H1 (cell line): ENCODE measurements around the gene ABHD4. TPM values are rescaled to one million over a fixed set of nuclear protein-coding genes. Genes with fewer than 3 reads are reported as not detected.

Experiments
- CTCF ChIA-PET: fragments of 300-600 bp; sonication (Branson Sonifier 250); formaldehyde crosslinking; loops from one replicate; lab custom pipeline; 2021; ENCODE audit not compliant: partially characterized antibody; lab: Charles Lee
- POLR2A ChIA-PET: fragments of 300-600 bp; sonication (Branson Sonifier 250); formaldehyde crosslinking; loops from one replicate; lab custom pipeline; 2021; ENCODE audit warnings: inconsistent platforms; ENCODE audit not compliant: partially characterized antibody; lab: Charles Lee
- DNase-seq, 2 experiments: peaks; one replicate each; pipeline versions ENCODE4 v3.0.0 to v3.0.0-alpha.2; 2010 to 2022; ENCODE audit warnings: low spot score in 2 of 2, low read depth in 1 of 2, mixed read lengths in 1 of 2
- FAIRE-seq: peaks from 2 replicates; lab custom pipeline; 2011; peaks lifted over from hg19 to GRCh38; lab: Jason Lieb, UNC
- H2AFZ ChIP-seq: 2 replicates; pipeline ENCODE4 v1.8.1; 2012; ENCODE audit warnings: low read length, inconsistent platforms
- H2AK5ac ChIP-seq: 2 replicates; pipeline ENCODE4 v1.6.1; 2013; ENCODE audit warnings: low read depth, low read length
- H2BK120ac ChIP-seq: replicated peaks from 2 replicates; pipeline ENCODE3; 2013; ENCODE audit warnings: low read depth, low read length, inconsistent platforms
- H2BK12ac ChIP-seq: 2 replicates; pipeline ENCODE4 v1.6.1; 2013; ENCODE audit warnings: low read depth, low read length
- H2BK15ac ChIP-seq: 2 replicates; pipeline ENCODE4 v1.6.1; 2013; ENCODE audit warnings: low read length
- H2BK20ac ChIP-seq: 2 replicates; pipeline ENCODE4 v1.6.1; 2013; ENCODE audit warnings: low read length
- H2BK5ac ChIP-seq: 2 replicates; pipeline ENCODE4 v1.6.1; 2013; ENCODE audit warnings: low read depth, low read length
- H3K14ac ChIP-seq: 2 replicates; pipeline ENCODE4 v1.6.1; 2013; ENCODE audit warnings: inconsistent platforms; ENCODE audit not compliant: insufficient read length
- H3K18ac ChIP-seq: 2 replicates; pipeline ENCODE4 v1.6.1; 2013; ENCODE audit warnings: low read length; ENCODE audit errors: extremely low read depth
- H3K23ac ChIP-seq: 2 replicates; pipeline ENCODE4 v1.6.1; 2013; ENCODE audit warnings: inconsistent platforms; ENCODE audit not compliant: insufficient read length
- H3K23me2 ChIP-seq: 2 replicates; pipeline ENCODE4 v1.6.1; 2013; ENCODE audit warnings: low read depth, low read length
- H3K27ac ChIP-seq: 2 replicates; pipeline ENCODE4 v1.6.1; 2011; ENCODE audit warnings: low read depth, low read length, inconsistent platforms
- H3K27me3 ChIP-seq, 4 experiments: replicated peaks in 1 of 4; 1 replicate in 1 of 4; 2 replicates in 3 of 4; pipeline versions ENCODE4 v1.6.1 to v1.8.1; 2011 to 2013; ENCODE audit warnings: low read length in 3 of 4, mild to moderate bottlenecking in 3 of 4, inconsistent platforms in 2 of 4, mixed read lengths in 2 of 4, moderate library complexity in 1 of 4; ENCODE audit not compliant: control insufficient read depth in 3 of 4, insufficient read depth in 3 of 4; ENCODE audit errors: extremely low read depth in 1 of 4
- H3K36me3 ChIP-seq, 4 experiments: 2 replicates each; pipeline versions ENCODE4 v1.6.1 to v1.8.1; 2011 to 2013; ENCODE audit warnings: mild to moderate bottlenecking in 4 of 4, low read length in 3 of 4, moderate library complexity in 2 of 4, control low read depth in 1 of 4, inconsistent platforms in 1 of 4; ENCODE audit not compliant: insufficient read depth in 4 of 4, control insufficient read depth in 2 of 4
- H3K4ac ChIP-seq: replicated peaks from 2 replicates; pipeline ENCODE3; 2013; ENCODE audit warnings: low read length, low read depth, mixed read lengths, inconsistent platforms; ENCODE audit not compliant: insufficient read length
- H3K4me1 ChIP-seq, 4 experiments: replicated peaks in 1 of 4; 1 replicate in 1 of 4; 2 replicates in 3 of 4; pipeline versions ENCODE4 v1.6.1 to v1.8.1; 2011 to 2013; ENCODE audit warnings: low read length in 3 of 4, inconsistent platforms in 2 of 4, mixed read lengths in 1 of 4; ENCODE audit not compliant: insufficient read depth in 4 of 4, control insufficient read depth in 3 of 4
- H3K4me2 ChIP-seq, 2 experiments: 2 replicates each; pipeline versions ENCODE4 v1.6.1 to v1.8.1; 2011 to 2013; ENCODE audit warnings: low read depth in 2 of 2, low read length in 2 of 2, control low read depth in 1 of 2, inconsistent platforms in 1 of 2, mild to moderate bottlenecking in 1 of 2; ENCODE audit not compliant: insufficient read depth in 1 of 2
- H3K4me3 ChIP-seq, 4 experiments: fragments of 200-600, 300-600 bp in 1 of 4; sonication (generic), shearing (Covaris generic), sonication (Bioruptor Twin) in 1 of 4; 2 replicates each; pipeline versions ENCODE4 v1.5.1 to v1.8.1; 2011 to 2016; ENCODE audit warnings: low read length in 4 of 4, low read depth in 3 of 4, control low read depth in 2 of 4, inconsistent platforms in 2 of 4, mild to moderate bottlenecking in 2 of 4, mixed read lengths in 1 of 4, moderate library complexity in 1 of 4; ENCODE audit not compliant: insufficient read depth in 2 of 4; ENCODE audit errors: extremely low read depth in 1 of 4
- H3K56ac ChIP-seq: replicated peaks from 2 replicates; pipeline ENCODE3; 2013; ENCODE audit warnings: low read depth, mild to moderate bottlenecking, mixed read lengths, low read length, inconsistent platforms; ENCODE audit not compliant: insufficient read length
- H3K79me1 ChIP-seq: 2 replicates; pipeline ENCODE4 v1.6.1; 2013; ENCODE audit warnings: low read depth, low read length, control low read depth
- H3K79me2 ChIP-seq, 2 experiments: 2 replicates each; pipeline versions ENCODE4 v1.6.1 to v1.8.1; 2012 to 2013; ENCODE audit warnings: low read length in 2 of 2, mild to moderate bottlenecking in 2 of 2, inconsistent platforms in 1 of 2; ENCODE audit not compliant: insufficient read depth in 2 of 2, control insufficient read depth in 1 of 2
- H3K9ac ChIP-seq, 4 experiments: replicated peaks in 1 of 4; 1 replicate in 1 of 4; 2 replicates in 3 of 4; pipeline versions ENCODE4 v1.6.1 to v1.8.1; 2011 to 2013; ENCODE audit warnings: low read depth in 3 of 4, low read length in 3 of 4, control low read depth in 2 of 4, mild to moderate bottlenecking in 2 of 4, moderate library complexity in 2 of 4, inconsistent platforms in 1 of 4; ENCODE audit errors: extremely low read depth in 1 of 4
- H3K9me3 ChIP-seq, 2 experiments: 2 replicates each; pipeline versions ENCODE4 v1.6.1 to v1.8.1; 2012 to 2013; ENCODE audit warnings: mild to moderate bottlenecking in 2 of 2, moderate library complexity in 2 of 2, control low read depth in 1 of 2, inconsistent platforms in 1 of 2, low read depth in 1 of 2, low read length in 1 of 2, mixed read lengths in 1 of 2; ENCODE audit not compliant: insufficient read depth in 2 of 2
- H4K20me1 ChIP-seq, 2 experiments: replicated peaks in 1 of 2; 2 replicates each; pipeline versions ENCODE3 to v1.8.1; 2011 to 2013; ENCODE audit warnings: inconsistent platforms in 2 of 2, low read length in 2 of 2, mild to moderate bottlenecking in 1 of 2; ENCODE audit not compliant: insufficient read depth in 2 of 2, control insufficient read depth in 1 of 2
- H4K5ac ChIP-seq: 2 replicates; pipeline ENCODE4 v1.6.1; 2013; ENCODE audit warnings: low read length, low read depth, mixed read lengths, inconsistent platforms; ENCODE audit not compliant: insufficient read length
- H4K8ac ChIP-seq: 2 replicates; pipeline ENCODE4 v1.8.0; 2013; ENCODE audit warnings: mild to moderate bottlenecking, moderate library complexity, low read length, inconsistent platforms; ENCODE audit not compliant: insufficient read depth; ENCODE audit errors: extremely low read depth
- H4K91ac ChIP-seq: replicated peaks from 2 replicates; pipeline ENCODE3; 2013; ENCODE audit warnings: low read length, mixed read lengths, inconsistent platforms; ENCODE audit not compliant: insufficient read length
- BRCA1 ChIP-seq: IDR thresholded peaks from 2 replicates; pipeline ENCODE4 v1.6.1; 2012; ENCODE audit warnings: low read depth, low read length, improper control_type of control experiment
- CBX5 ChIP-seq: fragments of 300-800, 300-1000 bp; sonication (generic); IDR thresholded peaks from 2 replicates; pipeline ENCODE4 v1.7.1; 2016; ENCODE audit warnings: antibody characterized with exemption, low read length, low read depth
- CBX8 ChIP-seq: fragments of 300-800, 300-1000 bp; sonication (generic); IDR thresholded peaks from 2 replicates; pipeline ENCODE4 v1.7.1; 2016; ENCODE audit warnings: low read depth, low read length, borderline replicate concordance
- CEBPB ChIP-seq: IDR thresholded peaks from 2 replicates; pipeline ENCODE4 v1.6.1; 2012; ENCODE audit warnings: low read depth, low read length
- CHD2 ChIP-seq: IDR thresholded peaks from 2 replicates; pipeline ENCODE4 v1.6.1; 2012; ENCODE audit warnings: low read length, improper control_type of control experiment
- EGR1 ChIP-seq: IDR thresholded peaks from 2 replicates; pipeline ENCODE4 v1.6.1; 2011; ENCODE audit warnings: low read depth, low read length, borderline replicate concordance
- HDAC2 ChIP-seq, 2 experiments: fragments of 300-600 bp in 1 of 2; sonication (generic) in 1 of 2; IDR thresholded peaks; 2 replicates each; pipeline ENCODE4 v1.6.1; 2011 to 2012; ENCODE audit warnings: low read depth in 2 of 2, low read length in 2 of 2, mild to moderate bottlenecking in 2 of 2, moderate library complexity in 2 of 2, borderline replicate concordance in 1 of 2, inconsistent platforms in 1 of 2
- JUND ChIP-seq: IDR thresholded peaks from 2 replicates; pipeline ENCODE4 v1.6.1; 2011; ENCODE audit warnings: mild to moderate bottlenecking, improper control_type of control experiment, low read length
- KDM5A ChIP-seq: fragments of 200-600 bp; IDR thresholded peaks from 2 replicates; pipeline ENCODE4 v1.7.1; 2012; ENCODE audit warnings: mild to moderate bottlenecking, low read length, inconsistent platforms, mixed read lengths
- RNF2 ChIP-seq: fragments of 200-900, 300-1000 bp; sonication (generic); IDR thresholded peaks from 2 replicates; pipeline ENCODE4 v1.7.1; 2016; ENCODE audit warnings: borderline replicate concordance, low read depth, mild to moderate bottlenecking, antibody characterized with exemption, low read length; ENCODE audit not compliant: poor library complexity, severe bottlenecking; ENCODE audit errors: missing control alignments
- TAF7 ChIP-seq: optimal IDR thresholded peaks from 2 replicates; pipeline ENCODE3; 2011; ENCODE audit warnings: low read depth, mild to moderate bottlenecking, inconsistent platforms, low read length, moderate library complexity, borderline replicate concordance
- WGBS, 2 experiments: shearing (Covaris generic) in 1 of 2; methylation state at CpG; one replicate each; pipeline versions ENCODE4 v1.1.6 to v1.1.7; 2013 to 2015; ENCODE audit warnings: low lambda C conversion rate in 2 of 2, mixed read lengths in 2 of 2, inconsistent platforms in 1 of 2, low coverage in 1 of 2, missing lambda C conversion rate in 1 of 2; ENCODE audit not compliant: insufficient replicate concordance in 2 of 2, insufficient coverage in 1 of 2, insufficient read length in 1 of 2; ENCODE audit errors: extremely low coverage in 1 of 2, missing lambda C conversion rate in 1 of 2; 5-methylcytosine and 5-hydroxymethylcytosine counted together
- polyA plus RNA-seq, 7 experiments: library from polyadenylated mRNA; depleted of rRNA in 3 of 7; stranded (reverse) in 5 of 7; unstranded in 2 of 7; fragments of >200 nt in 5 of 7; fragments of 200-250 nt in 2 of 7; gene quantifications; 1 replicate in 5 of 7; 2 replicates in 1 of 7; 4 replicates in 1 of 7; pipeline versions ENCODE4 v1.2.1 to v1.2.3, GENCODE V29; 2011 to 2013; ENCODE audit warnings: missing spikeins in 2 of 7, mixed read lengths in 2 of 7
- total RNA-seq: library from RNA; stranded (reverse); fragmentation: NEBNext Ultra II Directional; extraction: Animal tissue kit (Norgen Biotek cat#: 25700); gene quantifications from 2 replicates; pipeline ENCODE4 v1.2.1, GENCODE V29; 2021

Gene ABHD4
- total and polyA plus RNA-seq, 2 of the 8 experiments (the other 6 are each of a cell fraction or from before 2014, with no cell fraction given): 32.4 to 42.9 TPM

GRCh38 chr14:22569106-22569736, 28.9 kb upstream of the ABHD4 start:
- no peaks in the 10 kb centered on the region for H3K79me1 ChIP-seq
- CTCF ChIA-PET: interaction anchor here (0.6 to 5.8 kb wide), 53 partner anchors 9 to 465 kb away, joined by 3 to 78 read pairs (median 8); partner anchors contain the start of genes ABHD4, DAD1, MMP14 and OR6J1
- no peak overlapping the region for H2AK5ac ChIP-seq
- H3K36me3 ChIP-seq: peaks cover 5 to 35% (median 15%) of the 10 kb centered on the region in 4 experiments
- H2BK120ac ChIP-seq: no peak overlapping the region
- no peak overlapping the region for H2BK15ac ChIP-seq
- H3K4me1 ChIP-seq: peaks cover 0 to 5% (median 1%) of the 10 kb centered on the region in 4 experiments; a peak in 3 of 7 replicates
- no peak overlapping the region for H3K4ac ChIP-seq
- no peak overlapping the region for H3K4me2 ChIP-seq
- no peak overlapping the region for H2BK12ac ChIP-seq
- DNase-seq (no peak), FAIRE-seq (no peak)
- no peak overlapping the region for H4K8ac ChIP-seq
- no peak overlapping the region for H2AFZ ChIP-seq
- no peak overlapping the region for H3K27ac ChIP-seq
- H3K4me3 ChIP-seq: no peak overlapping the region
- peaks cover 0 to 14% of the 10 kb centered on the region in 2 experiments; a peak in 1 of 4 replicates for H3K79me2 ChIP-seq
- no peak overlapping the region for H3K56ac ChIP-seq
- H3K14ac ChIP-seq: no peak overlapping the region
- no peaks in the 10 kb centered on the region for H3K9me3 ChIP-seq
- no peak overlapping the region for H3K23ac ChIP-seq
- H3K27me3 ChIP-seq: no peaks in the 10 kb centered on the region
- H3K18ac ChIP-seq: no peak overlapping the region
- no peak overlapping the region for H2BK5ac ChIP-seq
- TF ChIP-seq CBX5 (no peak), CBX8 (no peak), CHD2 (no peak), JUND (no peak), CEBPB (no peak), KDM5A (no peak), TAF7 (no peak), RNF2 (no peak), EGR1 (no peak), BRCA1 (no peak), HDAC2 (IDR thresholded peaks at IDR 0.05; ENCODE audit: borderline replicate concordance in 1 of 2, low read depth in 2 of 2, low read length in 2 of 2) (no peak)
- H3K23me2 ChIP-seq: no peaks in the 10 kb centered on the region
- 80% methylated on average over 5 of the region's 6 CpGs; no CpG with 5 or more reads in 1 of the 2 experiments for WGBS, 2 experiments
- POLR2A ChIA-PET: interaction anchor here (1.2 to 1.7 kb wide), 4 partner anchors 10 to 83 kb away, joined by 3 to 13 read pairs (median 3); no protein-coding TSS in a partner anchor
- no peak overlapping the region for H3K9ac ChIP-seq
- no peak overlapping the region for H4K5ac ChIP-seq
- no peaks in the 10 kb centered on the region for H4K20me1 ChIP-seq
- H4K91ac ChIP-seq: no peak overlapping the region
- no peak overlapping the region for H2BK20ac ChIP-seq
